Uterus (tissue), 4 donors: ENCODE data around the gene RDH14. TPM values are rescaled to one million over a fixed set of nuclear protein-coding genes. Genes with fewer than 3 reads are reported as not detected.

Source experiments
- DNase-seq, 2 donors: peaks; one replicate each; pipeline ENCODE4 v3.0.0-alpha.2; 2019 to 2020
- H3K27ac ChIP-seq, 2 donors: fragments of 200-600 bp; sonication (generic); 1 replicate in 1 of 2; 2 replicates in 1 of 2; pipeline ENCODE4 v1.5.1; 2016 to 2018
- H3K27me3 ChIP-seq, 2 donors: fragments of 200-600 bp; sonication (generic); one replicate each; pipeline ENCODE4 v1.5.1; 2018 to 2019; ENCODE audit warnings: control low read depth in 1 of 2
- H3K36me3 ChIP-seq, 2 donors: fragments of 200-600 bp; sonication (generic); one replicate each; pipeline ENCODE4 v1.5.1; 2019; ENCODE audit warnings: control low read depth in 1 of 2
- H3K4me1 ChIP-seq, 2 donors: fragments of 200-600 bp; sonication (generic); one replicate each; pipeline ENCODE4 v1.5.1; 2018 to 2019; ENCODE audit warnings: control low read depth in 1 of 2
- H3K4me3 ChIP-seq, 2 donors: fragments of 200-600 bp; sonication (generic); 1 replicate in 1 of 2; 2 replicates in 1 of 2; pipeline ENCODE4 v1.5.1; 2018 to 2019; ENCODE audit warnings: mild to moderate bottlenecking in 1 of 2
- H3K9me3 ChIP-seq, 2 donors: fragments of 200-600 bp; sonication (generic); one replicate each; pipeline ENCODE4 v1.5.1; 2019; ENCODE audit warnings: control low read depth in 1 of 2
- POLR2A ChIP-seq, 2 donors: fragments of 450-650 bp; IDR thresholded peaks; one replicate each; pipeline ENCODE4 v1.6.1; 2016; ENCODE audit warnings: antibody characterized with exemption in 2 of 2, mild to moderate bottlenecking in 1 of 2, moderate library complexity in 1 of 2
- intact Hi-C: fragments of 100-400 bp; cut with DNase I; formaldehyde crosslinking; loops from one replicate; pipeline ENCODE4 v1.15.1; 2023; ENCODE audit warnings: low total_unique reads
- total RNA-seq, 4 donors: library from RNA; depleted of rRNA in 3 of 4; stranded (reverse); fragments of >200 nt in 3 of 4; gene quantifications; one replicate each; pipeline versions ENCODE4 v1.1.0 to v1.2.4, GENCODE V29; 2014 to 2023
- TF ChIP-seq, protein P1 (sequence below), 4 experiments: fragments of 200-600 bp in 2 of 4; fragments of 450-650 bp in 2 of 4; sonication (generic) in 2 of 4; IDR thresholded peaks; one replicate each; pipeline ENCODE4 v1.5.1; 2016 to 2019; ENCODE audit warnings: antibody characterized with exemption in 4 of 4, mild to moderate bottlenecking in 2 of 4, moderate library complexity in 1 of 4
- donor health status: DM: yes; HTN: yes; CAD: no.

RDH14 gene
- total RNA-seq, 4 donors from 2014 or later = 13.2 to 39.6 (median 25.6) TPM

GRCh38 chr2:18588802-18589201, 28.3 kb upstream of the RDH14 start:
- intact Hi-C loops = no loop called here
- H3K36me3 ChIP-seq = no peaks in the 10 kb centered on the region
- no peaks in the 10 kb centered on the region for H3K9me3 ChIP-seq
- DNase-seq = no peak
- H3K4me1 ChIP-seq = no peaks in the 10 kb centered on the region
- no peak overlapping the region for H3K27ac ChIP-seq
- no peak overlapping the region for H3K4me3 ChIP-seq
- TF ChIP-seq POLR2A (IDR thresholded peaks at IDR 0.05) = no peak
- TF ChIP-seq, protein P1, sequence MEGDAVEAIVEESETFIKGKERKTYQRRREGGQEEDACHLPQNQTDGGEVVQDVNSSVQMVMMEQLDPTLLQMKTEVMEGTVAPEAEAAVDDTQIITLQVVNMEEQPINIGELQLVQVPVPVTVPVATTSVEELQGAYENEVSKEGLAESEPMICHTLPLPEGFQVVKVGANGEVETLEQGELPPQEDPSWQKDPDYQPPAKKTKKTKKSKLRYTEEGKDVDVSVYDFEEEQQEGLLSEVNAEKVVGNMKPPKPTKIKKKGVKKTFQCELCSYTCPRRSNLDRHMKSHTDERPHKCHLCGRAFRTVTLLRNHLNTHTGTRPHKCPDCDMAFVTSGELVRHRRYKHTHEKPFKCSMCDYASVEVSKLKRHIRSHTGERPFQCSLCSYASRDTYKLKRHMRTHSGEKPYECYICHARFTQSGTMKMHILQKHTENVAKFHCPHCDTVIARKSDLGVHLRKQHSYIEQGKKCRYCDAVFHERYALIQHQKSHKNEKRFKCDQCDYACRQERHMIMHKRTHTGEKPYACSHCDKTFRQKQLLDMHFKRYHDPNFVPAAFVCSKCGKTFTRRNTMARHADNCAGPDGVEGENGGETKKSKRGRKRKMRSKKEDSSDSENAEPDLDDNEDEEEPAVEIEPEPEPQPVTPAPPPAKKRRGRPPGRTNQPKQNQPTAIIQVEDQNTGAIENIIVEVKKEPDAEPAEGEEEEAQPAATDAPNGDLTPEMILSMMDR (IDR thresholded peaks at IDR 0.05) = no peak
- H3K27me3 ChIP-seq = no peaks in the 10 kb centered on the region

GRCh38 chr2:18588049-18588448, 27.6 kb upstream of the RDH14 start:
- no peak overlapping the region for H3K4me3 ChIP-seq
- TF ChIP-seq POLR2A (IDR thresholded peaks at IDR 0.05) = no peak
- TF ChIP-seq, protein P1 (IDR thresholded peaks at IDR 0.05) = no peak
- H3K4me1 ChIP-seq = no peaks in the 10 kb centered on the region
- DNase-seq = no peak
- no peaks in the 10 kb centered on the region for H3K27me3 ChIP-seq
- no peaks in the 10 kb centered on the region for H3K9me3 ChIP-seq
- intact Hi-C loops = no loop called here
- no peaks in the 10 kb centered on the region for H3K36me3 ChIP-seq
- H3K27ac ChIP-seq = no peak overlapping the region

DNA sequence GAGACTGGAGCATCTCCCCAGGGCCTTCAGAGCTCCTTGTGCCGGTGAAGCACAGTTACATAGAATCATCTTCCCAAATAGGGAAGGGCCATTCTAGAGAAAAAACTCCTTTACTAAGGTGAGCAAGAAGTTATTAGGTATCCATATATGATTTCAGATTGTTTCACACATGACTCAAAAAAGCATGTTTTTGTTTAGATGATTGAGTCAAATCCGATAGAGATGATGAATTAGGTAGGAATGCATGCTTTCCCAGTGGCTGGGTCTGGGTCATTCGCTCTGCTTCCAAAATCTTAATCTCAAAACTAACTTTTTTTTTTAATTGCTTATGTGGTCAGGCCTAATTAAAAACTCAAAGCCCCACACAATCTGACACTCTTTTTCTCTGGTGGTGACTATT, 25.1 kb upstream of the RDH14 start:
- H3K4me1 ChIP-seq = no peaks in the 10 kb centered on the region
- H3K9me3 ChIP-seq = no peaks in the 10 kb centered on the region
- no peak for DNase-seq
- intact Hi-C loops = no loop called here
- TF ChIP-seq POLR2A (IDR thresholded peaks at IDR 0.05) = no peak
- TF ChIP-seq, protein P1 (IDR thresholded peaks at IDR 0.05) = no peak
- H3K36me3 ChIP-seq = no peaks in the 10 kb centered on the region
- no peaks in the 10 kb centered on the region for H3K27me3 ChIP-seq
- H3K27ac ChIP-seq = no peak overlapping the region
- no peak overlapping the region for H3K4me3 ChIP-seq

DNA sequence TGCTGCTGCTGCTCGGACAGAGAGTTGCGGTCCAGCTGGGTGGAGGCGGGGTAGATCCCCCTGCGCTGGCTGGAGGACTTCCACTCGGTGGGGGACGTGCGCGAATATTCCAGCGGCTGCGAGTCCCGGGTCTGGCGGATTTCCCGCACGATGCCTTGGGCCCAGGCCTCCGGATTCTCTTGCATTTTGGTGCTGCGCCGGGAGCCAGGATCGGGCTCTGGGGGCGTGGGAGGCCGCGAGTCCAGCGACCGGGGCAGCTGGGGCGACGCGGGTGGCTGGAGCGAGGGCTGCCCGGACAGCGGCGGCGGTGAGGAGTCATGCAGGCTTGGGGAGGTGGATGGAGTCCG, 24.1 kb upstream of the RDH14 start:
- DNase-seq = no peak
- Histone ChIP-seq H3K27ac (no peak overlapping the region), H3K4me3 (no peak overlapping the region), H3K27me3 (no peaks in the 10 kb centered on the region), H3K36me3 (no peaks in the 10 kb centered on the region), H3K4me1 (no peaks in the 10 kb centered on the region), H3K9me3 (no peaks in the 10 kb centered on the region)
- intact Hi-C loops = no loop called here
- TF ChIP-seq, protein P1 (IDR thresholded peaks at IDR 0.05) = no peak
- TF ChIP-seq POLR2A (IDR thresholded peaks at IDR 0.05) = no peak

DNA sequence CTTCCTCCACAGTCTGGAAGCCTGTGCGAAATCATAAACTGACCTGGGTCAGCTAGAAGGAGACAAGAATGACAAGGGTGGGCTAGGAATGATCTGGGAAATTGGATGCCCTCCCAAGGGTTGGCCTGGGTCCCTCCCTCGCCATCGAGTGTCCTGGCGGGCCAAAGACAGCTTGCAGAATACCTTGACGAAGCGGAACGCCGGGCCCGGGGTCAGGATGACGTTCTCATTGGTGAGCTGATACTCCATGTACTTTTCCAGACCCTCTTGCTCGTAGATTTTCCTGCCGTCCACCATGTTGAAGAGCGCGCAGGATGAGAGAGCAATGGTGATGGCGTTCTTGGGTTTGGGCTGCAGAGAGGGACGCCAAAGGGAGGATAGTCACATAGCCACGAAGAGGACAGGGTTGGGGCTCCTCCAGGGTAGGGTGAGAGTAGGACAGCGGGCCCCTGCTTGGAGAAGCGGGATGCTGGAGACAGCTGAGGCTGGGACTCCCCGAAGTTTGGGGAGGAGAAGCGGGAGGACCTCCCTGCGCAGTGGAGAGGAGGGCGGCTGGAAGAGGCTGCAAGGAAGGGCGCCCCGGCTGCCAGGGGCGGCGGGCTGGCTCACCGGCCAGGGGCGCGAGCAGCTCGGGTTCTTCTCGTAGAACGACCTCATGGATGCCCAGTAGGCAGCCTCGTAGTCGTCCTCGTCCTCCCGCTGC, 23.6 kb upstream of the RDH14 start:
- DNase-seq = no peak
- intact Hi-C loops = no loop called here

More for the DNA sequence above, 23.6 kb upstream of the RDH14 start:
- no peaks in the 10 kb centered on the region for H3K9me3 ChIP-seq
- H3K4me1 ChIP-seq = no peaks in the 10 kb centered on the region
- no peaks in the 10 kb centered on the region for H3K36me3 ChIP-seq
- no peak overlapping the region for H3K4me3 ChIP-seq
- no peak overlapping the region for H3K27ac ChIP-seq
- no peaks in the 10 kb centered on the region for H3K27me3 ChIP-seq
- TF ChIP-seq, protein P1 (IDR thresholded peaks at IDR 0.05) = no peak
- TF ChIP-seq POLR2A (IDR thresholded peaks at IDR 0.05) = no peak
